Pancreas (tissue), 10 donors: Measurements from ENCODE around the gene JAK3. TPM values are rescaled to one million over a fixed set of nuclear protein-coding genes. Genes with fewer than 3 reads are reported as not detected.
"Not testable (repeated sequence)": the region's sequence is repeated elsewhere in the genome, so short reads cannot be mapped to it uniquely, and the experiment has no call there.

ENCODE experiments used
- ATAC-seq, 4 donors: fragments of 200-7000 bp; cut with Tn5 transposase; one replicate each; pipeline versions ENCODE4 v1.8.0 to v1.9.1; 2020; ENCODE audit warnings: mild to moderate bottlenecking in 4 of 4, moderate library complexity in 4 of 4
- DNase-seq, 6 donors: peaks; one replicate each; pipeline ENCODE4 v3.0.0-alpha.2; 2020
- FAIRE-seq: peaks from 2 replicates; lab custom pipeline; 2012; peaks lifted over from hg19 to GRCh38; lab: Jason Lieb, UNC
- H3K27ac ChIP-seq, 4 donors: fragments of 200-600 bp; sonication (generic); 1 replicate in 3 of 4; 2 replicates in 1 of 4; pipeline versions ENCODE4 v1.5.0 to v1.8.0; 2020
- H3K27me3 ChIP-seq, 4 donors: fragments of 200-600 bp; one replicate each; pipeline ENCODE4 v1.8.0; 2021
- H3K36me3 ChIP-seq, 3 donors: fragments of 200-600 bp; sonication (generic) in 1 of 3; one replicate each; pipeline versions ENCODE4 v1.5.0 to v1.8.0; 2020 to 2021
- H3K4me1 ChIP-seq, 3 donors: fragments of 200-600 bp; one replicate each; pipeline ENCODE4 v1.8.0; 2021
- H3K4me3 ChIP-seq, 4 donors: fragments of 200-600 bp; sonication (generic) in 2 of 4; one replicate each; pipeline versions ENCODE4 v1.5.0 to v1.8.0; 2020 to 2021
- H3K9me3 ChIP-seq, 4 donors: fragments of 200-600 bp; one replicate each; pipeline ENCODE4 v1.8.0; 2021
- CTCF ChIP-seq, 4 donors: fragments of 200-600 bp; sonication (generic) in 3 of 4; IDR thresholded peaks; one replicate each; pipeline versions ENCODE4 v1.5.0 to v1.8.0; 2021; ENCODE audit warnings: antibody characterized with exemption in 4 of 4
- WGBS, 2 donors: extraction: QIAGEN DNeasy Blood & Tissue Kit; methylation state at CpG; one replicate each; pipeline ENCODE4 v1.1.7; 2013; 5-methylcytosine and 5-hydroxymethylcytosine counted together
- intact Hi-C, 3 donors: fragments of 100-400 bp; cut with DNase I; formaldehyde crosslinking; loops; one replicate each; pipeline versions ENCODE4 v1.11.1 to v1.14.2; 2022
- polyA plus RNA-seq, 2 donors: library from polyadenylated mRNA; stranded (reverse); fragments of 200-250 nt; gene quantifications; one replicate each; pipeline ENCODE4 v1.2.3, GENCODE V29; 2013
- total RNA-seq, 6 donors: library from RNA; stranded (reverse); fragmentation: NEBNext Ultra II Directional in 4 of 6; extraction: Animal tissue kit (Norgen Biotek cat#: 25700) in 4 of 6; gene quantifications; one replicate each; pipeline versions ENCODE4 v1.2.1 to v1.2.4, GENCODE V29; 2021 to 2023
- donor health status: healthy with polysubstance abuse.
- donor health status: DM: no; HTN: no; CAD: no; lungs with moderate emphysema.
- donor health status: DM: no; HTN: no; CAD: no.
- donor health status: control.
- donor health status: control.
- donor health status: Bipolar disorder and iron deficiency.
- donor health status: DM: yes; HTN: yes; CAD: no.
- donor health status: DM: no; HTN: no; CAD: no.
- donor health status: DM: no; HTN: no; CAD: no.
- donor health status: DM: yes; HTN: yes; CAD: no.

Gene JAK3
- total and polyA plus RNA-seq, 8 donors = 1.1 to 6.6 (median 2.5) TPM

- WGBS, 2 donors = 21 to 26% methylated on average over 25 of the region's 25 CpGs
- H3K4me3 ChIP-seq = peak overlapping the region in 1 of 4 donors; percentile 25
- no peak for TF ChIP-seq CTCF (IDR thresholded peaks at IDR 0.05)
- DNase-seq = peak in 1 of 6 donors; percentile 46
- FAIRE-seq = no peak
- no peaks in the 10 kb centered on the region for H3K36me3 ChIP-seq
- H3K27ac ChIP-seq = no peak overlapping the region
- no peaks in the 10 kb centered on the region for H3K9me3 ChIP-seq
- intact Hi-C loops = no loop called here
- peaks cover 0 to 5% (median 0%) of the 10 kb centered on the region in 4 donors for H3K27me3 ChIP-seq
- peak in 2 of 4 donors; percentile 7 to 30 for ATAC-seq
- H3K4me1 ChIP-seq = no peaks in the 10 kb centered on the region
Observed at GRCh38 chr19:17778968-17779929, 68.5 kb downstream of the JAK3 start.

GRCh38 chr19:17778251-17778967 is 69.4 kb downstream of the JAK3 start:
- FAIRE-seq = no peak
- Histone ChIP-seq H3K4me1 (no peaks in the 10 kb centered on the region), H3K9me3 (no peaks in the 10 kb centered on the region), H3K27ac (no peak overlapping the region), H3K36me3 (no peaks in the 10 kb centered on the region), H3K27me3 (peaks cover 0 to 5% (median 0%) of the 10 kb centered on the region in 4 donors), H3K4me3 (peak overlapping the region in 1 of 4 donors; percentile 25)
- TF ChIP-seq CTCF (IDR thresholded peaks at IDR 0.05) = no peak
- intact Hi-C loops = no loop called here
- WGBS, 2 donors = 10 to 14% methylated on average over 32 to 37 of the region's 37 CpGs
- DNase-seq = peak in 4 of 6 donors; percentile 37 to 74 (median 54)
- ATAC-seq = peak; percentile 55 to 83 (median 65)

- not testable (repeated sequence) for H3K4me3 ChIP-seq
- 69 to 70% methylated on average over 10 of the region's 10 CpGs for WGBS, 2 donors
Observed at GRCh38 chr19:17777840-17778239, 69.9 kb downstream of the JAK3 start.

GRCh38 chr19:17775991-17776803 is 71.6 kb downstream of the JAK3 start:
- Histone ChIP-seq H3K27ac (no peak overlapping the region), H3K4me1 (no peaks in the 10 kb centered on the region), H3K27me3 (peaks cover 0 to 5% (median 0%) of the 10 kb centered on the region in 4 donors), H3K36me3 (no peaks in the 10 kb centered on the region), H3K9me3 (no peaks in the 10 kb centered on the region), H3K4me3 (no peak overlapping the region)
- 56 to 70% methylated on average over 27 of the region's 27 CpGs for WGBS, 2 donors
- TF ChIP-seq CTCF (IDR thresholded peaks at IDR 0.05) = no peak
- ATAC-seq (peak in 1 of 4 donors; percentile 36), FAIRE-seq (no peak), DNase-seq (no peak)
- intact Hi-C loops = no loop called here

More at GRCh38 chr19:17777840-17778239, 69.9 kb downstream of the JAK3 start:
- H3K9me3 ChIP-seq, DNase-seq, FAIRE-seq, H3K36me3 ChIP-seq, H3K27me3 ChIP-seq, H3K4me1 ChIP-seq, intact Hi-C loops, ATAC-seq, H3K27ac ChIP-seq: not testable (repeated sequence)
